HG02763 (cell line): ENCODE results near the gene PGM2L1.
"Not testable (repeated sequence)": the region's sequence is repeated elsewhere in the genome, so short reads cannot be mapped to it uniquely, and the experiment has no call there.

ENCODE experiments used
- ATAC-seq: cut with Tn5 transposase; IDR thresholded peaks from one replicate; pipeline ENCODE4 v1.9.1; 2021; ENCODE audit warnings: mild to moderate bottlenecking, moderate library complexity; ENCODE audit not compliant: unreplicated experiment

The PGM2L1 gene

DNA sequence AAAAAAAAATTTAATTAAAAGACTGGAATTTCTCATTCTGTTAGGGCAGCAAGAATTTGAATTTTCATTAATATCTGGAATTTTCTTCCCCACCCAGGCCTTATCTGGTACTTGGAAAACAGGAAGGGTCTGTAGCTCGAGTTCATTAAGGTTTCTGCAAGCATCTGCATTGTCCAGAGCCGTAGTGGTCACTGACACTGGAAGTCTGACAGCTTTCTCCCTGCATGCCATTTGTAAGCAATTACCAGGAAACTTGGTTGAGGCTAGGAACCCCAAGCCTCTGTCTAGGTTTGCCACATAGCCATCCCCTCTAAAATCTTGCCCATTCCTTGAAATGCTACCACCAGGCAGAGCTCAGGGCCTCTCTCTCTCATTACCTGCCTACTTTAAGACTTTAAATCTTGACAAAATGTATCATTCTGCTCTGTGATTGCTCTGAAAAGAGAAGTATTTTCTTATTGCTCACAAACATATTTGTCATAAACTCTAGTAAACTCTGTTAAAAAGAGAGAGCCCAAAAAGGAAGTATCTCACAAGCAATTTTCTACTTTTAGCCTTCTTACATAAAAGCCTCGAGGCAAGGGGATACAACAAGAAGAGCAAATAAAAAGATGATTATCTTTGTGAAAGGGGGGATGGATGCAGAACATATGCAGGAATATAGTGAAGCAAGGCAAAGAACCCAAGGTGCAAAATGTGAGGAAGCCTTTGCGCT, 5.5 kb upstream of the PGM2L1 start:
- ATAC-seq, result no peak

DNA sequence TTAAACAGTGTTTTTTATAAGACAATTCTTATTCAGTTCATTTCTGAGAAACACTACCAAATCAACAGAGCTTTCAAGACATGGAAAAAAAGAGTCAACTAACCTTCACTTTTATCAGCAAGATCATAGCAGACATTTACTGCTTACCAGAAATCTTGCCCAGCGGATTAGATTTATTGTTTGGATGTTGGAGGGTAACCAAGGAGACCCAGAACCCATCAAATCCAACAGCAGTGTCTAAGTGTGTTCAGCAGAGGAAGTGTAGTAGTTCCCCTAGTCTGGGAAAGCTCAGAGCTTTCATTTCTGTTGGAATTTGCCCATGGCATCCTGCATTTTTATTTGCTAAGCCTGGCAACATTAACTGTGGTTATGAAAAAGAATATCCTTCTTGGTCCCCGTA, 2.4 kb upstream of the PGM2L1 start:
- no peak for ATAC-seq

DNA sequence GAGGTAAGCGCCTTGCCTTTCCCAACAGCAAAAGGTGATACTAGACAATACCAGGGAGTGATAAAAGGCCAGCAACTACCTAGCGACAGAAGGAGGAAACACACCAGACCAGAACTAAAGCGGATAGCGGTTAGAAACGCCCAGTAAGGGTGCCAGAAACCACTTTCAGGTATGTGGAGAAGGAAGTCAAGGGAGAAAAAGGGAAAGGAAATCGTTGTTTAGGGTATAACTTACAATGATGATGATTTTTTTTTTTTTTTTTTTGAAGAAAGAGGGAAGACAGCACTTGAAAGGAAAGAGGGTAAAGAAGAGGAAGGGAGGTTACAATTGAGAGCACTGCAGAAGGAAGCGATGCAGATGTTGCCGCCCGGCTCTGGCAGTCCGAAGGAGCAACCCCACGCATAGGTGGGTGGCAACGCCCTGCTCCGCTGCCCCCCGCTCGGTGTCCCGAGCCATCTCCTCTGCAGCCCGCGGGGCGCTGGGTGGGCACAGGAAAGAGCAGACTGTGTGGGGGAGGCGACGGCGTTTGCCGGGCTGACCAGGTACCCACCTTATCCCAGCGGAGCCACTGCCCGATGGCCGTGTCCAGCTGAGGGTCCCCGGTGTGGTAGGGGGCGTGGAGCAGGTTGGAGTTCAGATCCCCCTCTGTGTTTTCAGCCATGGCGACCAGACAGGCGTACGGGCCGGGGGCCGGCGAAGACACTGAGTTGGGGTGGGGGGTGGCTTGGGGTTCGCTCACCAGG, 561 bp downstream of the PGM2L1 start:
- ATAC-seq, result no peak

- no peak for ATAC-seq
Observed at GRCh38 chr11:74392256-74392655, 6.0 kb downstream of the PGM2L1 start.

- ATAC-seq, result no peak
Observed at GRCh38 chr11:74391193-74391592, 7.0 kb downstream of the PGM2L1 start.

- ATAC-seq, result no peak
Observed at GRCh38 chr11:74390697-74391096, 7.5 kb downstream of the PGM2L1 start.

- ATAC-seq, result no peak
Observed at GRCh38 chr11:74388678-74389327, 9.4 kb downstream of the PGM2L1 start.

DNA sequence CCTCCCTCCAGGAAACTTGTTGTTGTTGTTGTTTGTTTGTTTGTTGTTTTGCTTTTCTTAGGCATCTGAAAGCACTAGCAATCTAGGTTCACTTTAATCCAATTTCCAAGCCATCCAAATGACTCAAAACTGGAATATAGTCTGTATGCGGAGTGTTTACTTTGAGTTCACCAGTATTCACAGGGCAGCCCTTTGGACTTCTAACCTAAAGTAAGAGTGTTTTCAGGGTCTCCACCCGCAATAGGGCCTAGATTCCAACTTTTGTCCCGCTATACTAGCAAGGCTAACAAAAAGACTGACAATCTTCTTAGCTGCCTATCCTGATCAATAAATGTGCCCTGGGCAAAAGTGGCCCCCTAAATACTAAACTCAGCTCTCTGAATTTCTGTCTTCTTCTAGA, 13.6 kb downstream of the PGM2L1 start:
- ATAC-seq, result no peak

- no peak for ATAC-seq
Observed at GRCh38 chr11:74380746-74381439, 17.3 kb downstream of the PGM2L1 start.

- ATAC-seq, result no peak
Observed at GRCh38 chr11:74377689-74378088, 20.5 kb downstream of the PGM2L1 start.

GRCh38 chr11:74373382-74373781, 24.9 kb downstream of the PGM2L1 start:
- no peak for ATAC-seq

DNA sequence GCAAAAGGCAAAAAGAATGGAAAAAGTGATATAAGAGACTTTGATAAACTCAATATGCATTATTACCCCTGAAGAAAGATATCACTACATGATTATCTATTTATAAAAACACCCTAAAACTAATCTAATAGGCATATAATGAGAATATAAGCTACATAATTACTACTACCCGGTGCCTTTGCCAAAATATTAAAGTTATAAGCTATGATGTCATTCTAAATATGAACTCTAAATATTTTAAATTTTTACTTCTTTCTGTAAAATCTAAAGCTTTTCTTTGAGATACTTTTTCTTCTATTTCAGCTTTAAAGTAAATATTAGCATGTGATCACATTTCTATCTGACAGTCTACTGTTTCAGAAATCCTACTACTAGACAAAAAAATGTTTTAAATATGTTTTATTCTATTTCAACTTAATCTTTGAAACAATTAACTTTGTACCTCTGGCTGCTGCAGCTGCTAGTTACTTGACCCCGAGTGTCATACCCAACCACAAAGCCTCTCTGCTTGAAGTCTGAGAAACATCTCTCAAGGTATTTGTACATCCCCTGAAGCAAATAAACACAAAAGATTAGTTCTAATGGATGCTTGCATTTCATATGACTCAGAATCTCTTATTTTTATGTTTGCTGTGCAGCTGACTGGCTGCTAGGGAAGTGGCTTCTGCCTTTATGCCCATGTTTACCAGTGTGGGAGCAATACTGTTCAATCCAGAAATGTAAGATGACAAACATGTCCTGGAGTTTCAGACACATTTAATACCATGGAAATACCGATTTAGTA, 26.8 kb downstream of the PGM2L1 start:
- no peak for ATAC-seq

DNA sequence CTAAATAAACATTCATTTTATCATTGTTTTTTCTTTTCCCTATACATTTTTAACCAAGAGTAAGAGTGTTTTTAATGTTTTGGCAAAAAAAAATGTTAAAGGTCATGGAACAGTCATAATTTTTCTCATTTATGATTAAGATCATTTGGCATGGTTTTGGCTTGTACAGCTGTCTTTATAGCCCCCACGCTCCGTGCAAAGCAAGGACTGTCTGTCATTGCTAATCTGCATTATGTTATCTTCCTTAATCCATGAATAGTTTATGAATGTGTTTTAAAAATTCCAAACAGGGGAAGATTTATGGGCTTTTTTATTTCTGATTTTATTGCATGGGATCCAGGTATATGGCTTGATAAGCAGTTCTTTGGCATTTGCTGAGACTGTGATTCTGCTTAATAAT, 28.1 kb downstream of the PGM2L1 start:
- no peak for ATAC-seq

DNA sequence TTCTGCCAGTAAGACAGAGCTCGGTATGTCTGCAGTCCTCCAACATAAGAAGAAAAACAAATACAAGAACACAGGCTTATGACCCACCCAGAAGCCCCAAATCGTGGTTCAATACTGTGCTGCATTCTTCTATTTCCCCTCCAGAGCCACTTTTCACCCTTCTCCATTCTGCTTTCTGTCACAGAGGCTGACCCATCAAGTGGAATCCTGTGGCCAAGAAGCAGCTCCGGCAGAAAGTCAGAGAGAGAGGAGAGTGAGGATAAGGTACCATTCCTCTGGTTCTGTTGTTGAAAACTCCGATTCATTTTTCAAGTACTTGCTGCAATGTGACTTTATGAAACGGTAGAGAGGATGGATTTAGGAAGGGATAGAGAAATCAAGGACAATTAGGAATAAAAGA, 30.4 kb downstream of the PGM2L1 start:
- no peak for ATAC-seq

GRCh38 chr11:74366576-74366975, 31.7 kb downstream of the PGM2L1 start:
- no peak for ATAC-seq

- not testable (repeated sequence) for ATAC-seq
Observed at GRCh38 chr11:74365805-74366204, 32.4 kb downstream of the PGM2L1 start.

GRCh38 chr11:74357449-74357848, 40.8 kb downstream of the PGM2L1 start:
- ATAC-seq, result no peak

DNA sequence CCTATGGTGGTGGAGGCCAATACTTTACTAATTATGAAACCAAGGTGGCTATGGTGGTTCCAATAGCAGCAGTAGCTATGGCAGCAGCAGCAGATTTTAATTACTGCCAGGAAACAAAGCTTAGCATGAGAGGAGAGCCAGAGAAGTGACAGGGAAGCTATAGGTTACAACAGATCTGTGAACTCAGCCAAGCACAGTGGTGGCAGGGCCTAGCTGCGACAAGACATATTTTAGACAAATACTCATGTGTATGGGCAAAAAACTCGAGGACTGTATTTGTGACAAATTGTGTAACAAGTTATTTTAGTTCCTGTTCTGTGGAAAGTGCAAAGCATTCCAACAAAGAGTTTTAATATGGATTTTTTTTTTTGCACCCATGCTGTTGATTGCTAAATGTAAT, 42.6 kb downstream of the PGM2L1 start:
- ATAC-seq, result no peak

DNA sequence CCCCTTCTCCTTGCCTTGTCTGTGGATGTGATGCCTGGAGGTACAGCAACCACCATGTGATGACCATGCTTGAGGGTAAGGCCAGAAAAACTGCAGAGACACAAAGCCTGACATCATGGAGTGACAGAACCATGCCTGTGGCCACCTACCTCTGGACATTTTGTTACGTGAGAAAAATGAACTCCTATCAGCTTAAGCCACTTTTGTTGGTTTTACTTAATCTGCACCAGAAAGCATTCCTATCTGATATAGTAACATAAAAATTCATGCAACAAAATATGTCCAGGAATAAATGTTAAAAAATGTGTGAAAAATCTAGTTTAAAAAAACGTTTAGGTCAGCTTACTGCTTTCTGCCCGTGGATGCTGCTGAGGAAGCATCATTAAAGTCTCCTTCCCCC, 44.2 kb downstream of the PGM2L1 start:
- ATAC-seq, result no peak

DNA sequence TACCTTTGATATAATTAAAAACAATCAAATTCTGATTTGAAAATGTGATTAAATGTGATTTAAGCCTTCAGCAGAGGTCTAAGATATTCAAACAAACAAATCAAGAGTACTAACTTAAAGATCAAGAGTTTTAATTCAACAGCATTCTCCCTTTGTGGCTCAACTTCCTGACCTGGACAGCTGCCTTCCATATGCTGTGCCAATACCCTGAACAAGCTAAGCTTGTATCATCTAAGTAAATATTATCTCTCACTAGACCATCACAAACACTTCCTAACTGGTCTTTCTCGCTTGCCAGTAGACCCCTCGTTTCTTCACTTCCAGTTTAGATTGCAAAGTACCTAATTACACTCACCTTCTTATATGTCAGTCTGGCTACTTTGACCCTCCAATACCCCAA, 50.9 kb downstream of the PGM2L1 start:
- ATAC-seq, result no peak

- no peak for ATAC-seq
Observed at GRCh38 chr11:74345420-74345819, 52.8 kb downstream of the PGM2L1 start.
